ENCODE measurements around the gene LINC00632.

GRCh38 chrX:140756941-140757340, 47.4 kb downstream of the LINC00632 start:
- TF ChIP-seq CTCF (IDR thresholded peaks at IDR 0.05) = no peak
- TF ChIP-seq POLR2AphosphoS5 (IDR thresholded peaks at IDR 0.05) = no peak
- TF ChIP-seq POLR2A (IDR thresholded peaks at IDR 0.05) = no peak

Measured in stomach (tissue), 4 donors.